Testis (tissue), 2 donors: Measurements from ENCODE around the gene NOL4L.

ENCODE experiments used
- POLR2A ChIP-seq: fragments of 450-650 bp; IDR thresholded peaks from one replicate; pipeline ENCODE4 v1.6.1; 2017; ENCODE audit warnings: antibody characterized with exemption, mild to moderate bottlenecking, moderate library complexity
- TF ChIP-seq, protein P1 (sequence below), 3 experiments: fragments of 450-650 bp in 2 of 3; fragments of 200-600 bp in 1 of 3; sonication (generic) in 1 of 3; IDR thresholded peaks; one replicate each; pipeline ENCODE4 v1.5.1; 2016 to 2019; ENCODE audit warnings: antibody characterized with exemption in 3 of 3, mild to moderate bottlenecking in 2 of 3, moderate library complexity in 1 of 3

DNA sequence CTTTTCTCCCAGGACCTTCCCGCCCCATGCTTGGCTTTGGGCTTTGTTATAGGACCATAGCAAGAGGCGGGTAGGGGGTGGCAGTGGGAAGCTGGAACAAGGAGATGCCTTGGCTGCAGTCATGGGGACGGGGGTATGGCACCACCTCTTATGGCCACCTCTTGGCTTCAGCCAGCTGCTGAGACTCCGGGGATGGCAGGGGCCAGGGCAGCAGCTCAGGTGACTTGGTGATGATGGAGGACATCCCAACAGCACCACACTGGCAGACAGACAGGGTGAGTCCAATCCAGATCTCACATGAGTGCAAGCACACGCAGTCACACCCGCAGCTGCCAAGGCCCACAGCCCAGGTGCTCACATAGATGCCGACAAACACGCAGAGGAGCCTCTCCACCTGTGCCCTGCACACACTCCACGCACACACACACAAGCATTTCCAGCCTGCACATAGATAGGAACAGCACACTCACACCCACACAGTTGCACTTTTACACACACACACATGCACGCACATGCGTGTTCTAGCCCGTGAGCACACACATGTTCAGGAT, 6.2 kb downstream of the NOL4L start:
- TF ChIP-seq, protein P1, sequence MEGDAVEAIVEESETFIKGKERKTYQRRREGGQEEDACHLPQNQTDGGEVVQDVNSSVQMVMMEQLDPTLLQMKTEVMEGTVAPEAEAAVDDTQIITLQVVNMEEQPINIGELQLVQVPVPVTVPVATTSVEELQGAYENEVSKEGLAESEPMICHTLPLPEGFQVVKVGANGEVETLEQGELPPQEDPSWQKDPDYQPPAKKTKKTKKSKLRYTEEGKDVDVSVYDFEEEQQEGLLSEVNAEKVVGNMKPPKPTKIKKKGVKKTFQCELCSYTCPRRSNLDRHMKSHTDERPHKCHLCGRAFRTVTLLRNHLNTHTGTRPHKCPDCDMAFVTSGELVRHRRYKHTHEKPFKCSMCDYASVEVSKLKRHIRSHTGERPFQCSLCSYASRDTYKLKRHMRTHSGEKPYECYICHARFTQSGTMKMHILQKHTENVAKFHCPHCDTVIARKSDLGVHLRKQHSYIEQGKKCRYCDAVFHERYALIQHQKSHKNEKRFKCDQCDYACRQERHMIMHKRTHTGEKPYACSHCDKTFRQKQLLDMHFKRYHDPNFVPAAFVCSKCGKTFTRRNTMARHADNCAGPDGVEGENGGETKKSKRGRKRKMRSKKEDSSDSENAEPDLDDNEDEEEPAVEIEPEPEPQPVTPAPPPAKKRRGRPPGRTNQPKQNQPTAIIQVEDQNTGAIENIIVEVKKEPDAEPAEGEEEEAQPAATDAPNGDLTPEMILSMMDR (IDR thresholded peaks at IDR 0.05): no peak
- no peak for TF ChIP-seq POLR2A
